ENCODE measurements around the gene PIEZO2. TPM values are rescaled to one million over a fixed set of nuclear protein-coding genes. Genes with fewer than 3 reads are reported as not detected.

PIEZO2 gene
- total RNA-seq, 1 donor from 2014 or later: 5.3 TPM

DNA sequence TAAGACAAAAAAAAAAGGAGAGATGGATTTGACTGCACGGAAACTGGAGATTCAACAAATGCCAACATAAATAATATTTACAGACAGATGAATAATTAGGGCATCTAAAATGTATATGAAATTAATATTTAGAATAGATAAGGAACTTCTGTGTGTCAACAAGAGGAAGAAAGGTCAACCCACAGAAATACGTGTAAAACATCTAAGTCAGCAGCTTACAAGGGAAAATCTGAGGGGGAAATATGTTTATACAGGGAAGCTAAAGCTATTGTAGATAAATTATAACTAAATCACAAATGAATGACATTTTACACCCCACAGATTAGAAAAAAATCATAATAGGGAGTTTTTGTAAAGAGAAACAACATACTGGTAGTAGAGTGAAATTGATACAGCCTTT is 159.9 kb downstream of the PIEZO2 start:
- DNase-seq (ENCODE audit: low read depth): no peak
- H3K27me3 Mint-ChIP-seq (ENCODE audit: low read depth, unreplicated experiment): no peaks in the 10 kb centered on the region
- FAIRE-seq: no peak

GRCh38 chr18:10985689-10986088 is 163.7 kb downstream of the PIEZO2 start:
- TF ChIP-seq CTCF (IDR thresholded peaks at IDR 0.05; ENCODE audit: insufficient read depth, low read depth, low read length): no peak
- TF ChIP-seq EZH2 (IDR thresholded peaks at IDR 0.05; ENCODE audit: insufficient read depth, low read length): no peak
- DNase-seq (ENCODE audit: low read depth) (no peak), FAIRE-seq (no peak)
- Mint-ChIP-seq H3K4me3 (ENCODE audit: unreplicated experiment) (no peak overlapping the region), H3K36me3 (ENCODE audit: low read depth, unreplicated experiment) (peaks cover 1% of the 10 kb centered on the region), H3K27me3 (ENCODE audit: low read depth, unreplicated experiment) (no peaks in the 10 kb centered on the region), H3K4me1 (ENCODE audit: low read depth, unreplicated experiment) (no peaks in the 10 kb centered on the region), H3K27ac (ENCODE audit: unreplicated experiment) (no peak overlapping the region), H3K9me3 (ENCODE audit: unreplicated experiment) (peaks cover 16% of the 10 kb centered on the region)
- no peaks in the 10 kb centered on the region for H3K79me2 ChIP-seq (ENCODE audit: insufficient read depth, low read length)
- H3K4me1 ChIP-seq (ENCODE audit: insufficient read depth, low read length): no peaks in the 10 kb centered on the region
- no peak overlapping the region for H3K9ac ChIP-seq (ENCODE audit: low read length)
- no peak overlapping the region for H2AFZ ChIP-seq (ENCODE audit: low read depth, low read length)
- no peaks in the 10 kb centered on the region for H3K9me3 ChIP-seq (ENCODE audit: insufficient read depth, low read depth, low read length)
- H3K27ac ChIP-seq (ENCODE audit: low read depth, low read length): no peak overlapping the region
- H4K20me1 ChIP-seq (ENCODE audit: insufficient read depth, low read length): no peaks in the 10 kb centered on the region
- H3K36me3 ChIP-seq (ENCODE audit: insufficient read depth, low read length): no peaks in the 10 kb centered on the region
- H3K4me3 ChIP-seq (ENCODE audit: insufficient read depth, low read depth, low read length): no peak overlapping the region
- no peaks in the 10 kb centered on the region for H3K27me3 ChIP-seq (ENCODE audit: insufficient read depth, low read length)
- no peak overlapping the region for H3K4me2 ChIP-seq (ENCODE audit: low read length)

More for the DNA sequence above, 159.9 kb downstream of the PIEZO2 start:
- no peaks in the 10 kb centered on the region for H4K20me1 ChIP-seq (ENCODE audit: insufficient read depth, low read length)
- H3K4me2 ChIP-seq (ENCODE audit: low read length): no peak overlapping the region
- H3K27ac ChIP-seq (ENCODE audit: low read depth, low read length): no peak overlapping the region
- Mint-ChIP-seq H3K4me1 (ENCODE audit: low read depth, unreplicated experiment) (no peaks in the 10 kb centered on the region), H3K36me3 (ENCODE audit: low read depth, unreplicated experiment) (peaks cover 1% of the 10 kb centered on the region), H3K4me3 (ENCODE audit: unreplicated experiment) (no peak overlapping the region), H3K27ac (ENCODE audit: unreplicated experiment) (no peak overlapping the region), H3K9me3 (ENCODE audit: unreplicated experiment) (peaks cover 24% of the 10 kb centered on the region)
- no peaks in the 10 kb centered on the region for H3K4me1 ChIP-seq (ENCODE audit: insufficient read depth, low read length)
- no peak overlapping the region for H2AFZ ChIP-seq (ENCODE audit: low read depth, low read length)
- TF ChIP-seq EZH2 (IDR thresholded peaks at IDR 0.05; ENCODE audit: insufficient read depth, low read length) (no peak), CTCF (IDR thresholded peaks at IDR 0.05; ENCODE audit: insufficient read depth, low read depth, low read length) (no peak)
- H3K9me3 ChIP-seq (ENCODE audit: insufficient read depth, low read depth, low read length): no peaks in the 10 kb centered on the region
- H3K9ac ChIP-seq (ENCODE audit: low read length): no peak overlapping the region
- no peaks in the 10 kb centered on the region for H3K36me3 ChIP-seq (ENCODE audit: insufficient read depth, low read length)
- no peaks in the 10 kb centered on the region for H3K27me3 ChIP-seq (ENCODE audit: insufficient read depth, low read length)
- no peaks in the 10 kb centered on the region for H3K79me2 ChIP-seq (ENCODE audit: insufficient read depth, low read length)
- H3K4me3 ChIP-seq (ENCODE audit: insufficient read depth, low read depth, low read length): no peak overlapping the region

- Histone ChIP-seq H3K9me3 (ENCODE audit: insufficient read depth, low read depth, low read length) (no peaks in the 10 kb centered on the region), H3K4me1 (ENCODE audit: insufficient read depth, low read length) (no peaks in the 10 kb centered on the region), H3K27me3 (ENCODE audit: insufficient read depth, low read length) (no peaks in the 10 kb centered on the region), H3K79me2 (ENCODE audit: insufficient read depth, low read length) (no peaks in the 10 kb centered on the region), H3K27ac (ENCODE audit: low read depth, low read length) (no peak overlapping the region), H4K20me1 (ENCODE audit: insufficient read depth, low read length) (no peaks in the 10 kb centered on the region), H3K36me3 (ENCODE audit: insufficient read depth, low read length) (no peaks in the 10 kb centered on the region), H3K4me3 (ENCODE audit: insufficient read depth, low read depth, low read length) (no peak overlapping the region), H3K9ac (ENCODE audit: low read length) (no peak overlapping the region), H2AFZ (ENCODE audit: low read depth, low read length) (no peak overlapping the region), H3K4me2 (ENCODE audit: low read length) (no peak overlapping the region)
- Mint-ChIP-seq H3K27ac (ENCODE audit: unreplicated experiment) (no peak overlapping the region), H3K4me1 (ENCODE audit: low read depth, unreplicated experiment) (no peaks in the 10 kb centered on the region), H3K36me3 (ENCODE audit: low read depth, unreplicated experiment) (no peaks in the 10 kb centered on the region), H3K4me3 (ENCODE audit: unreplicated experiment) (no peak overlapping the region), H3K9me3 (ENCODE audit: unreplicated experiment) (peaks cover 4% of the 10 kb centered on the region), H3K27me3 (ENCODE audit: low read depth, unreplicated experiment) (no peaks in the 10 kb centered on the region)
- DNase-seq (ENCODE audit: low read depth) (no peak), FAIRE-seq (no peak)
- TF ChIP-seq CTCF (IDR thresholded peaks at IDR 0.05; ENCODE audit: insufficient read depth, low read depth, low read length) (no peak), EZH2 (IDR thresholded peaks at IDR 0.05; ENCODE audit: insufficient read depth, low read length) (no peak)
Observed at GRCh38 chr18:10979411-10979810, 170.0 kb downstream of the PIEZO2 start.
